WTC11 (cell line): ENCODE data around the gene SLC25A23. TPM values are rescaled to one million over a fixed set of nuclear protein-coding genes. Genes with fewer than 3 reads are reported as not detected.

Experiments
- ATAC-seq: fragments of 200-7000 bp; cut with Tn5 transposase; 2 replicates; pipeline ENCODE4 v1.10.0; 2021; ENCODE audit warnings: mild to moderate bottlenecking, moderate library complexity
- CTCF ChIA-PET: fragments of 300-600 bp; sonication (Branson Sonifier 250); formaldehyde crosslinking; loops from one replicate; lab custom pipeline; 2021; ENCODE audit warnings: antibody characterized with exemption; lab: Charles Lee
- POLR2A ChIA-PET: fragments of 350-600 bp; sonication (Branson Sonifier 250); formaldehyde crosslinking; loops from one replicate; lab custom pipeline; 2021; ENCODE audit warnings: antibody characterized with exemption; lab: Charles Lee
- DNase-seq: peaks from one replicate; pipeline ENCODE4 v3.0.0; 2021; ENCODE audit warnings: low spot score
- H3K27ac Mint-ChIP-seq: 2 replicates; pipeline ENCODE4 v1.8.0; 2021; ENCODE audit warnings: mixed read lengths
- H3K27me3 Mint-ChIP-seq: 2 replicates; pipeline ENCODE4 v1.8.0; 2021; ENCODE audit warnings: low read depth, mild to moderate bottlenecking, moderate library complexity, mixed read lengths
- H3K36me3 Mint-ChIP-seq: 2 replicates; pipeline ENCODE4 v1.8.0; 2021; ENCODE audit warnings: mixed read lengths
- H3K4me1 Mint-ChIP-seq: 2 replicates; pipeline ENCODE4 v1.8.0; 2022; ENCODE audit warnings: mixed read lengths
- H3K4me3 Mint-ChIP-seq: 2 replicates; pipeline ENCODE4 v1.8.0; 2021; ENCODE audit warnings: mild to moderate bottlenecking, moderate library complexity, mixed read lengths
- H3K9me3 Mint-ChIP-seq: 2 replicates; pipeline ENCODE4 v1.8.0; 2021; ENCODE audit warnings: mixed read lengths
- CREM ChIP-seq: sonication (generic); formaldehyde crosslinking; IDR thresholded peaks from 2 replicates; pipeline ENCODE4 v1.8.1; 2022; ENCODE audit warnings: mild to moderate bottlenecking, missing genetic modification reagents, moderate library complexity
- CTCF ChIP-seq: fragments of 200-600 bp; IDR thresholded peaks from 2 replicates; pipeline ENCODE4 v1.8.0; 2022; ENCODE audit warnings: antibody characterized with exemption
- E2F4 ChIP-seq: sonication (generic); formaldehyde crosslinking; IDR thresholded peaks from 2 replicates; pipeline ENCODE4 v1.8.1; 2022; ENCODE audit warnings: low read depth, mild to moderate bottlenecking, moderate library complexity, missing genetic modification reagents, borderline replicate concordance
- ELF4 ChIP-seq: sonication (generic); formaldehyde crosslinking; IDR thresholded peaks from 2 replicates; pipeline ENCODE4 v1.8.1; 2022; ENCODE audit warnings: low read depth, mild to moderate bottlenecking, moderate library complexity, missing genetic modification reagents
- ESRRA ChIP-seq: sonication (generic); formaldehyde crosslinking; IDR thresholded peaks from 2 replicates; pipeline ENCODE4 v1.8.1; 2022; ENCODE audit warnings: mild to moderate bottlenecking, missing genetic modification reagents, borderline replicate concordance
- FOXJ3 ChIP-seq: sonication (generic); formaldehyde crosslinking; IDR thresholded peaks from 2 replicates; pipeline ENCODE4 v1.9.0; 2021; ENCODE audit warnings: missing genetic modification reagents, mild to moderate bottlenecking, borderline replicate concordance
- FOXP1 ChIP-seq: sonication (generic); formaldehyde crosslinking; IDR thresholded peaks from 2 replicates; pipeline ENCODE4 v1.8.0; 2022; ENCODE audit warnings: missing genetic modification reagents, mild to moderate bottlenecking, moderate library complexity, borderline replicate concordance
- GRHL2 ChIP-seq: fragments of 250-450 bp; sonication (Bioruptor Pico); IDR thresholded peaks from 2 replicates; pipeline ENCODE4 v1.8.0; 2022; ENCODE audit warnings: mild to moderate bottlenecking, moderate library complexity; ENCODE audit not compliant: insufficient replicate concordance, severe bottlenecking
- JUN ChIP-seq: sonication (generic); formaldehyde crosslinking; IDR thresholded peaks from 2 replicates; pipeline ENCODE4 v1.8.0; 2023; ENCODE audit warnings: mild to moderate bottlenecking, missing genetic modification reagents
- NFATC4 ChIP-seq: fragments of 250-450 bp; sonication (Bioruptor Pico); IDR thresholded peaks from 2 replicates; pipeline ENCODE4 v1.9.0; 2021; ENCODE audit warnings: mild to moderate bottlenecking
- NR2C2 ChIP-seq: sonication (generic); formaldehyde crosslinking; IDR thresholded peaks from 2 replicates; pipeline ENCODE4 v1.8.0; 2022; ENCODE audit warnings: mild to moderate bottlenecking, missing genetic modification reagents
- NR3C1 ChIP-seq: sonication (generic); formaldehyde crosslinking; conservative IDR thresholded peaks from 2 replicates; pipeline ENCODE4 v1.8.1; 2023; ENCODE audit warnings: low read depth, mild to moderate bottlenecking, missing genetic modification reagents
- RELA ChIP-seq: sonication (generic); formaldehyde crosslinking; IDR thresholded peaks from 2 replicates; pipeline ENCODE4 v1.8.1; 2022; ENCODE audit warnings: missing genetic modification reagents, mild to moderate bottlenecking, borderline replicate concordance
- SMAD3 ChIP-seq: sonication (generic); formaldehyde crosslinking; IDR thresholded peaks from 2 replicates; pipeline ENCODE4 v1.8.0; 2022; ENCODE audit warnings: missing genetic modification reagents, mild to moderate bottlenecking, borderline replicate concordance
- SOX15 ChIP-seq: fragments of 250-450 bp; sonication (Bioruptor Pico); IDR thresholded peaks from 2 replicates; pipeline ENCODE4 v1.9.0; 2021; ENCODE audit warnings: mild to moderate bottlenecking
- TCF7 ChIP-seq: sonication (generic); formaldehyde crosslinking; IDR thresholded peaks from 2 replicates; pipeline ENCODE4 v1.8.0; 2022; ENCODE audit warnings: mild to moderate bottlenecking, low read depth, missing genetic modification reagents, moderate library complexity
- TEAD4 ChIP-seq: sonication (generic); formaldehyde crosslinking; IDR thresholded peaks from 2 replicates; pipeline ENCODE4 v1.8.0; 2022; ENCODE audit warnings: mild to moderate bottlenecking, missing genetic modification reagents
- ZNF219 ChIP-seq: sonication (generic); formaldehyde crosslinking; IDR thresholded peaks from 2 replicates; pipeline ENCODE4 v1.8.0; 2023; ENCODE audit warnings: missing genetic modification reagents, mild to moderate bottlenecking, borderline replicate concordance
- ZNF317 ChIP-seq: sonication (generic); formaldehyde crosslinking; IDR thresholded peaks from 2 replicates; pipeline ENCODE4 v1.8.1; 2023; ENCODE audit warnings: low read depth, mild to moderate bottlenecking, moderate library complexity, missing genetic modification reagents, borderline replicate concordance
- total RNA-seq: library from RNA; stranded (reverse); gene quantifications from 3 replicates; pipeline ENCODE4 v1.2.3, GENCODE V29; 2021
- TF ChIP-seq, protein P1 (sequence below): sonication (generic); formaldehyde crosslinking; IDR thresholded peaks from 2 replicates; pipeline ENCODE4 v1.8.0; 2023; ENCODE audit warnings: missing genetic modification reagents, mild to moderate bottlenecking, borderline replicate concordance
- TF ChIP-seq, protein P2 (sequence below): fragments of 250-450 bp; sonication (Bioruptor Pico); IDR thresholded peaks from 2 replicates; pipeline ENCODE4 v1.9.0; 2021; ENCODE audit warnings: mild to moderate bottlenecking
- TF ChIP-seq, protein P3 (sequence below): sonication (generic); formaldehyde crosslinking; IDR thresholded peaks from 2 replicates; pipeline ENCODE4 v1.8.1; 2023; ENCODE audit warnings: mild to moderate bottlenecking, moderate library complexity, missing genetic modification reagents
- TF ChIP-seq, protein P4 (sequence below): fragments of 250-450 bp; sonication (Bioruptor Pico); IDR thresholded peaks from 2 replicates; pipeline ENCODE4 v1.9.0; 2021; ENCODE audit warnings: mild to moderate bottlenecking

The SLC25A23 gene
- total RNA-seq, 1 experiment from 2014 or later: 63.6 TPM

DNA sequence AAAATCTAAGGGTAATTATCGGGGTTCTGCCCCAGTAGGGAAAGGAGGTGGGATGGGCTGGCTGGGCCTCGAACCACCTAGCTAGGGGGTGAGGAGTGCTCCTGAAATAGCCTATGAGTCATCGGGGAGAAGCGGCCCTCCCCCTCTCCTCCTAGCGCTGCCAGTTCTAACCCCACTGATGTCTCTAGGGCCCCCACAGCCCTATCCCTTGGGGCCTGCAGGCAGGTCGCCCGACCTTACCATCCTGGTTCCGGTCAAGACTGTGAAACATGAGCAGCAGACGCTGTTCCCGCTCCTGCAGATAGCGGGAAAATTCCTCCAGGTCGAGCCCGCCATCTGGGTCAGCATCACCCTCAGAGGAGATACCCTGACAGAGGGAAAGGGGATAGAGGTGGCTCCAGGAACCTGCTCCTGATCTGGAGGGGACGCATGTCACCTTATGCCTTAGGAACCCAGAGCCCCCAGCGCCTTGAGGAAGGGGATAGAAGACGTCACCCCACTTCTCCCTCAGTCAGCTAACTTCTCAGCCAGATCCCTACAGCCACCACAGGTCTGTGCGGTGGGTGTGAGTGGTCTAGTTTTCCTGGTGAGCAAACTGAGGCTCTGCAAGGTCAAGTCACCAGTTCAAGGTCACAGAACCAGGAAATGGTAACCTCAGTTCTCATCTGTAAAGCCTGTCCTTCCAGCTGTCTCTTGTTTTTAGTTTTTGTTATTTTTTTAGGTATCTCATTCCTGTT lies 1.5 kb downstream of the SLC25A23 start (continued):
- TF ChIP-seq, protein P1, sequence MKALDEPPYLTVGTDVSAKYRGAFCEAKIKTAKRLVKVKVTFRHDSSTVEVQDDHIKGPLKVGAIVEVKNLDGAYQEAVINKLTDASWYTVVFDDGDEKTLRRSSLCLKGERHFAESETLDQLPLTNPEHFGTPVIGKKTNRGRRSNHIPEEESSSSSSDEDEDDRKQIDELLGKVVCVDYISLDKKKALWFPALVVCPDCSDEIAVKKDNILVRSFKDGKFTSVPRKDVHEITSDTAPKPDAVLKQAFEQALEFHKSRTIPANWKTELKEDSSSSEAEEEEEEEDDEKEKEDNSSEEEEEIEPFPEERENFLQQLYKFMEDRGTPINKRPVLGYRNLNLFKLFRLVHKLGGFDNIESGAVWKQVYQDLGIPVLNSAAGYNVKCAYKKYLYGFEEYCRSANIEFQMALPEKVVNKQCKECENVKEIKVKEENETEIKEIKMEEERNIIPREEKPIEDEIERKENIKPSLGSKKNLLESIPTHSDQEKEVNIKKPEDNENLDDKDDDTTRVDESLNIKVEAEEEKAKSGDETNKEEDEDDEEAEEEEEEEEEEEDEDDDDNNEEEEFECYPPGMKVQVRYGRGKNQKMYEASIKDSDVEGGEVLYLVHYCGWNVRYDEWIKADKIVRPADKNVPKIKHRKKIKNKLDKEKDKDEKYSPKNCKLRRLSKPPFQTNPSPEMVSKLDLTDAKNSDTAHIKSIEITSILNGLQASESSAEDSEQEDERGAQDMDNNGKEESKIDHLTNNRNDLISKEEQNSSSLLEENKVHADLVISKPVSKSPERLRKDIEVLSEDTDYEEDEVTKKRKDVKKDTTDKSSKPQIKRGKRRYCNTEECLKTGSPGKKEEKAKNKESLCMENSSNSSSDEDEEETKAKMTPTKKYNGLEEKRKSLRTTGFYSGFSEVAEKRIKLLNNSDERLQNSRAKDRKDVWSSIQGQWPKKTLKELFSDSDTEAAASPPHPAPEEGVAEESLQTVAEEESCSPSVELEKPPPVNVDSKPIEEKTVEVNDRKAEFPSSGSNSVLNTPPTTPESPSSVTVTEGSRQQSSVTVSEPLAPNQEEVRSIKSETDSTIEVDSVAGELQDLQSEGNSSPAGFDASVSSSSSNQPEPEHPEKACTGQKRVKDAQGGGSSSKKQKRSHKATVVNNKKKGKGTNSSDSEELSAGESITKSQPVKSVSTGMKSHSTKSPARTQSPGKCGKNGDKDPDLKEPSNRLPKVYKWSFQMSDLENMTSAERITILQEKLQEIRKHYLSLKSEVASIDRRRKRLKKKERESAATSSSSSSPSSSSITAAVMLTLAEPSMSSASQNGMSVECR (CRISPR knock-in tag): no peak
- TF ChIP-seq CREM (CRISPR knock-in tag) (no peak), ZNF317 (CRISPR knock-in tag) (no peak), SOX15 (CRISPR knock-in tag) (no peak), CTCF (no peak), ELF4 (CRISPR knock-in tag) (no peak), FOXJ3 (CRISPR knock-in tag) (no peak), TCF7 (no peak), NR2C2 (no peak), JUN (CRISPR knock-in tag) (no peak), RELA (CRISPR knock-in tag) (no peak)
- TF ChIP-seq, protein P2, sequence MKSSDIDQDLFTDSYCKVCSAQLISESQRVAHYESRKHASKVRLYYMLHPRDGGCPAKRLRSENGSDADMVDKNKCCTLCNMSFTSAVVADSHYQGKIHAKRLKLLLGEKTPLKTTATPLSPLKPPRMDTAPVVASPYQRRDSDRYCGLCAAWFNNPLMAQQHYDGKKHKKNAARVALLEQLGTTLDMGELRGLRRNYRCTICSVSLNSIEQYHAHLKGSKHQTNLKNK: no peak
- TF ChIP-seq, protein P3, sequence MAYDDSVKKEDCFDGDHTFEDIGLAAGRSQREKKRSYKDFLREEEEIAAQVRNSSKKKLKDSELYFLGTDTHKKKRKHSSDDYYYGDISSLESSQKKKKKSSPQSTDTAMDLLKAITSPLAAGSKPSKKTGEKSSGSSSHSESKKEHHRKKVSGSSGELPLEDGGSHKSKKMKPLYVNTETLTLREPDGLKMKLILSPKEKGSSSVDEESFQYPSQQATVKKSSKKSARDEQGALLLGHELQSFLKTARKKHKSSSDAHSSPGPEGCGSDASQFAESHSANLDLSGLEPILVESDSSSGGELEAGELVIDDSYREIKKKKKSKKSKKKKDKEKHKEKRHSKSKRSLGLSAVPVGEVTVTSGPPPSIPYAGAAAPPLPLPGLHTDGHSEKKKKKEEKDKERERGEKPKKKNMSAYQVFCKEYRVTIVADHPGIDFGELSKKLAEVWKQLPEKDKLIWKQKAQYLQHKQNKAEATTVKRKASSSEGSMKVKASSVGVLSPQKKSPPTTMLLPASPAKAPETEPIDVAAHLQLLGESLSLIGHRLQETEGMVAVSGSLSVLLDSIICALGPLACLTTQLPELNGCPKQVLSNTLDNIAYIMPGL: no peak
- TF ChIP-seq, protein P4, sequence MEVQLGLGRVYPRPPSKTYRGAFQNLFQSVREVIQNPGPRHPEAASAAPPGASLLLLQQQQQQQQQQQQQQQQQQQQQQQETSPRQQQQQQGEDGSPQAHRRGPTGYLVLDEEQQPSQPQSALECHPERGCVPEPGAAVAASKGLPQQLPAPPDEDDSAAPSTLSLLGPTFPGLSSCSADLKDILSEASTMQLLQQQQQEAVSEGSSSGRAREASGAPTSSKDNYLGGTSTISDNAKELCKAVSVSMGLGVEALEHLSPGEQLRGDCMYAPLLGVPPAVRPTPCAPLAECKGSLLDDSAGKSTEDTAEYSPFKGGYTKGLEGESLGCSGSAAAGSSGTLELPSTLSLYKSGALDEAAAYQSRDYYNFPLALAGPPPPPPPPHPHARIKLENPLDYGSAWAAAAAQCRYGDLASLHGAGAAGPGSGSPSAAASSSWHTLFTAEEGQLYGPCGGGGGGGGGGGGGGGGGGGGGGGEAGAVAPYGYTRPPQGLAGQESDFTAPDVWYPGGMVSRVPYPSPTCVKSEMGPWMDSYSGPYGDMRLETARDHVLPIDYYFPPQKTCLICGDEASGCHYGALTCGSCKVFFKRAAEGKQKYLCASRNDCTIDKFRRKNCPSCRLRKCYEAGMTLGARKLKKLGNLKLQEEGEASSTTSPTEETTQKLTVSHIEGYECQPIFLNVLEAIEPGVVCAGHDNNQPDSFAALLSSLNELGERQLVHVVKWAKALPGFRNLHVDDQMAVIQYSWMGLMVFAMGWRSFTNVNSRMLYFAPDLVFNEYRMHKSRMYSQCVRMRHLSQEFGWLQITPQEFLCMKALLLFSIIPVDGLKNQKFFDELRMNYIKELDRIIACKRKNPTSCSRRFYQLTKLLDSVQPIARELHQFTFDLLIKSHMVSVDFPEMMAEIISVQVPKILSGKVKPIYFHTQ (CRISPR knock-in tag): no peak

DNA sequence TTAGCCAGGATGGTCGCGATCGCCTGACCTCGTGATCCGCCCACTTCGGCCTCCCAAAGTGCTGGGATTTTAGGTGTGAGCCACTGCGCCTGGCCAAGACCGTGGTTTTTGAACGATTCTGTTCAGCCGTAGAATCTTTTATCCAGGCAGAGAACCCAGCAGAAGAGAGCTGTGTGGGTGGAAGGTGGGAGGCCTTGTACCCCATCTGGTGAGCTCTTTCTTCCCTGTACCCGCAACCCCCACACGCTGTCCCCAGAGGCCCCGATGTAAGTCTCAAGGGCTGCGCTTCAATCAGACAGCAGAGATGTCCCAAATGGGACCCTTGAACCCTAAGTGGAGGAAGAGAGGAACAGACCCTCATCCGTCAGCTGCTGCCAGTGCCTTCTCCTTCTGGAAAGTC lies 3.7 kb downstream of the SLC25A23 start:
- DNase-seq (no peak), ATAC-seq (no peak)
- peaks cover 13% of the 10 kb centered on the region for H3K9me3 Mint-ChIP-seq
- peaks cover 40% of the 10 kb centered on the region for H3K36me3 Mint-ChIP-seq
- H3K4me1 Mint-ChIP-seq: peaks cover 11% of the 10 kb centered on the region
- CTCF ChIA-PET: no interaction called here
- no peaks in the 10 kb centered on the region for H3K27me3 Mint-ChIP-seq
- H3K27ac Mint-ChIP-seq: no peak overlapping the region
- POLR2A ChIA-PET: interaction anchor here (0.6 kb wide), 1 partner anchor 717 kb away, joined by 3 read pairs; no protein-coding TSS in a partner anchor
- H3K4me3 Mint-ChIP-seq: no peak overlapping the region
- TF ChIP-seq TEAD4 (CRISPR knock-in tag): no peak
- TF ChIP-seq E2F4: no peak
- no peak for TF ChIP-seq NR3C1 (CRISPR knock-in tag)
- no peak for TF ChIP-seq ESRRA (CRISPR knock-in tag)
- no peak for TF ChIP-seq FOXP1
- no peak for TF ChIP-seq NR2C2
- TF ChIP-seq SMAD3 (CRISPR knock-in tag): no peak
- no peak for TF ChIP-seq ZNF219 (CRISPR knock-in tag)
- TF ChIP-seq NFATC4: no peak
- no peak for TF ChIP-seq GRHL2 (CRISPR knock-in tag)
